Mesodermal cell (in vitro differentiated cells): ENCODE data around the gene PPM1L.

Source experiments
- H3K27ac ChIP-seq: 2 replicates; pipeline ENCODE4 v1.7.0; 2013; ENCODE audit warnings: mild to moderate bottlenecking, low read depth, low read length, moderate library complexity; ENCODE audit not compliant: severe bottlenecking
- H3K36me3 ChIP-seq: 2 replicates; pipeline ENCODE4 v1.7.1; 2013; ENCODE audit warnings: mild to moderate bottlenecking, low read length, moderate library complexity; ENCODE audit not compliant: control insufficient read depth, insufficient read depth
- H3K4me1 ChIP-seq: one replicate; pipeline ENCODE4 v1.7.1; 2013; ENCODE audit warnings: mild to moderate bottlenecking, low read length; ENCODE audit not compliant: insufficient read depth, control insufficient read depth, poor library complexity, severe bottlenecking
- H3K4me3 ChIP-seq: 2 replicates; pipeline ENCODE4 v1.7.0; 2013; ENCODE audit warnings: low read length, control low read depth, mild to moderate bottlenecking; ENCODE audit not compliant: insufficient read depth, poor library complexity, severe bottlenecking; ENCODE audit errors: extremely low read depth
- H3K9me3 ChIP-seq: 2 replicates; pipeline ENCODE4 v1.7.1; 2013; ENCODE audit warnings: mild to moderate bottlenecking, low read length, moderate library complexity; ENCODE audit not compliant: control insufficient read depth
- WGBS, 2 experiments: methylation state at CpG; one replicate each; pipeline ENCODE4 v1.1.5; 2013; ENCODE audit warnings: missing lambda C conversion rate in 2 of 2; ENCODE audit not compliant: insufficient coverage in 2 of 2; 5-methylcytosine and 5-hydroxymethylcytosine counted together

PPM1L gene

GRCh38 chr3:161084277-161084676 lies 328.2 kb downstream of the PPM1L start:
- H3K27ac ChIP-seq = no peak overlapping the region
- H3K4me3 ChIP-seq = no peak overlapping the region
- peaks cover 13% of the 10 kb centered on the region for H3K36me3 ChIP-seq
- H3K9me3 ChIP-seq = no peaks in the 10 kb centered on the region
- WGBS, 2 experiments = 79% methylated on average over 2 of the region's 2 CpGs; no CpG with 5 or more reads in 1 of the 2 experiments
- no peaks in the 10 kb centered on the region for H3K4me1 ChIP-seq

GRCh38 chr3:161093895-161094294 lies 337.9 kb downstream of the PPM1L start:
- Histone ChIP-seq H3K9me3 (no peaks in the 10 kb centered on the region), H3K4me1 (no peaks in the 10 kb centered on the region), H3K4me3 (no peak overlapping the region), H3K27ac (no peak overlapping the region), H3K36me3 (no peaks in the 10 kb centered on the region)

- Histone ChIP-seq H3K4me3 (no peak overlapping the region), H3K9me3 (no peaks in the 10 kb centered on the region), H3K4me1 (no peaks in the 10 kb centered on the region), H3K36me3 (no peaks in the 10 kb centered on the region), H3K27ac (no peak overlapping the region)
- WGBS, 2 experiments = 57 to 94% methylated on average over 3 to 4 of the region's 7 CpGs
Observed at GRCh38 chr3:161096771-161097367, 340.8 kb downstream of the PPM1L start.

- 93 to 95% methylated on average over 5 to 6 of the region's 6 CpGs for WGBS, 2 experiments
- no peak overlapping the region for H3K4me3 ChIP-seq
- H3K9me3 ChIP-seq = no peaks in the 10 kb centered on the region
- H3K36me3 ChIP-seq = peaks cover 9% of the 10 kb centered on the region
- peaks cover 4% of the 10 kb centered on the region for H3K4me1 ChIP-seq
- no peak overlapping the region for H3K27ac ChIP-seq
Observed at GRCh38 chr3:161100994-161101393, 345.0 kb downstream of the PPM1L start.

GRCh38 chr3:161101609-161102008 lies 345.6 kb downstream of the PPM1L start:
- Histone ChIP-seq H3K27ac (no peak overlapping the region), H3K4me1 (peaks cover 4% of the 10 kb centered on the region), H3K36me3 (peaks cover 9% of the 10 kb centered on the region), H3K9me3 (no peaks in the 10 kb centered on the region), H3K4me3 (no peak overlapping the region)
- WGBS, 2 experiments = 90 to 100% methylated on average over 1 to 2 of the region's 3 CpGs

GRCh38 chr3:161103776-161104385 lies 347.9 kb downstream of the PPM1L start:
- Histone ChIP-seq H3K9me3 (no peaks in the 10 kb centered on the region), H3K27ac (no peak overlapping the region), H3K36me3 (peaks cover 9% of the 10 kb centered on the region), H3K4me3 (peak overlapping the region; percentile 52), H3K4me1 (peaks cover 4% of the 10 kb centered on the region)
- 90% methylated on average over 20 to 22 of the region's 22 CpGs for WGBS, 2 experiments

- Histone ChIP-seq H3K27ac (peak within 1 kb of the TSS; percentile 54), H3K9me3 (no peaks in the 10 kb centered on the region), H3K4me3 (peak within 1 kb of the TSS; percentile 52), H3K36me3 (peaks cover 9% of the 10 kb centered on the region), H3K4me1 (peaks cover 4% of the 10 kb centered on the region)
- WGBS, 2 experiments = 5 to 6% methylated on average over 70 to 71 of the region's 97 CpGs
Observed at GRCh38 chr3:161104561-161105551, 348.8 kb downstream of the PPM1L start, which contains the start of gene B3GALNT1. Gene B3GALNT1 (minus strand): TSS chr3:161105349. CDS start chr3:161086754, 18,595 bp downstream.

- H3K9me3 ChIP-seq = no peaks in the 10 kb centered on the region
- peaks cover 5% of the 10 kb centered on the region for H3K36me3 ChIP-seq
- no CpG with 5 or more reads among the region's 1 CpG for WGBS, 2 experiments
- no peak overlapping the region for H3K27ac ChIP-seq
- peaks cover 4% of the 10 kb centered on the region for H3K4me1 ChIP-seq
- H3K4me3 ChIP-seq = no peak overlapping the region
Observed at GRCh38 chr3:161107311-161107710, 351.3 kb downstream of the PPM1L start.

- 60% methylated on average over 1 of the region's 1 CpG; no CpG with 5 or more reads in 1 of the 2 experiments for whole genome bisulfite sequencing, 2 experiments
- no peak overlapping the region for H3K27ac ChIP-seq
- H3K4me3 ChIP-seq = no peak overlapping the region
- H3K9me3 ChIP-seq = no peaks in the 10 kb centered on the region
- H3K36me3 ChIP-seq = no peaks in the 10 kb centered on the region
- H3K4me1 ChIP-seq = peaks cover 4% of the 10 kb centered on the region
Observed at GRCh38 chr3:161108840-161109239, 352.8 kb downstream of the PPM1L start.

- H3K4me3 ChIP-seq = no peak overlapping the region
- WGBS, 2 experiments = 89 to 90% methylated on average over 1 to 2 of the region's 3 CpGs
- no peaks in the 10 kb centered on the region for H3K36me3 ChIP-seq
- no peak overlapping the region for H3K27ac ChIP-seq
- peaks cover 15% of the 10 kb centered on the region for H3K9me3 ChIP-seq
- no peaks in the 10 kb centered on the region for H3K4me1 ChIP-seq
Observed at GRCh38 chr3:161117646-161118045, 361.6 kb downstream of the PPM1L start.
